SIG-M5 treated with dmso at 0.1 percent for 504 hours (cell line): ENCODE data around the gene AURKB.
A peak's percentile ranks its signal among the peaks of the same experiment; 100 is the strongest.

Experiments
- DNase-seq: peaks from one replicate; lab custom pipeline; 2025; ENCODE audit not compliant: unreplicated experiment; lab: John Stamatoyannopoulos, UW

Gene AURKB

GRCh38 chr17:8162997-8163977, 47.1 kb downstream of the AURKB start:
- no peak for DNase-seq

- DNase-seq, result peak; percentile 27
Observed at GRCh38 chr17:8162233-8162996, 48.0 kb downstream of the AURKB start, which contains the start of gene VAMP2. TSS of gene VAMP2 (minus strand) at chr17:8162948. CDS start at chr17:8162879, 69 bp downstream.

- no peak for DNase-seq
Observed at GRCh38 chr17:8161289-8162232, 48.8 kb downstream of the AURKB start.

DNA sequence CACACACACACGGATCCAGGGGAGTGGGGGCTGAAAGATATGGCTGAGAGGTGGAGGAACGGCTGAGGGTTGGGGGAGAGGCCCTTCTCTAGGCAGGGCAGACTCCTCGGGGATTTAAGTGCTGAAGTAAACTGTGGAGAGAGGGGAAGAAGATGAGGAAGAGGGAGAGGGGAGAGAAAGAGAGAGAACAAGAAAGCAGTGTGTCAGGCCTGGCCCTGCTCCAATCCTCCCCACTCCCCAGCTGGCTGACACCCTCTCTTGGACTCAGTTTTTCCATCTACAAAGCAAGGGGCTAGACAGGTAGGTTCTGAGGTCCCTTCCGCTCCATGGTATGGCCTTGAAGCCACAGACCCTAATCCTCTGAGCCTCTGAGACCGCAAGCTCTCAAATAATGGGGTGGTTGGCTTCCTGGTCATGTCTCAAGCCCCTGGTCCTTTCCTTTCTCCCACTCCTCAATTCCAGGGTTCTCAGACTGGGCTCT, 49.6 kb downstream of the AURKB start:
- no peak for DNase-seq

GRCh38 chr17:8160224-8160577, 50.2 kb downstream of the AURKB start:
- DNase-seq, result no peak

DNA sequence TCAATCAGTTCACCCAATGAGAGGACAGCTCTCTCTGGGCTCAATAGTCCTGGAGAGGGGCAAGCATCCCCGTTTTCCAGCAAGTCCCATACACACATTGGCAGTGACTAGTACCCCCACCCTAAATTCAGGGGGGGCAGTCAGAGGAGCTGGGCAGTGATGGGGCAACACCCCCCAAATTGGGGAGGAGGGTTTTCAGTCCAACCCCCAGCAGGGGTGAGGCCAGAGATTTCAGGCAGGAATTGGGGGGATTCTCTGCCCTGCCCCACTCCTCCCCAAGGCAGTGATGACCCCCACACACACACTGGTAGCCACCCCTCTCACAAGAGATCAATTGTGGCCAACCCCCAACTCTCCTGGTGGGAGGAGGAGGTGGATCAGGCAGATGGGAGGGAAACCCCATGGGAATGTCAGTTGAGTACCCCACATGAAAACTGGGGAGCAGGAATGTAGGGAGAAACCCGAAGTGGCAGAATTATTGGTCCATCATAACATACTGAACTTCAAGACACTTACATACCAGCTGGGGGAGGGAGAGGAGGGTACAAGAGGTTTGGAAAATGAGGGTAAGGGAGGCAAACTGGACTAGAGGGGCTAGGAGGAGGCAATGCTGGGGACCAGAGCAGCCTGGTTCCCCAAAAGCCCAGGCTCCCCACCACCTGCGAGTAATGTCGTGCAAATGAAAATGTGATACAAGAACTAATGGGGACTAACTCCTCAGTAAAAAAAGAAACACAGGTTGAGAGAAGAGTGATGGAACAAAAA, 50.7 kb downstream of the AURKB start:
- DNase-seq, result no peak

GRCh38 chr17:8159032-8159400, 51.4 kb downstream of the AURKB start:
- DNase-seq, result no peak

GRCh38 chr17:8158267-8159031, 51.9 kb downstream of the AURKB start:
- DNase-seq, result peak; percentile 91

GRCh38 chr17:8156246-8156992, 54.0 kb downstream of the AURKB start:
- peak; percentile 99 for DNase-seq

DNA sequence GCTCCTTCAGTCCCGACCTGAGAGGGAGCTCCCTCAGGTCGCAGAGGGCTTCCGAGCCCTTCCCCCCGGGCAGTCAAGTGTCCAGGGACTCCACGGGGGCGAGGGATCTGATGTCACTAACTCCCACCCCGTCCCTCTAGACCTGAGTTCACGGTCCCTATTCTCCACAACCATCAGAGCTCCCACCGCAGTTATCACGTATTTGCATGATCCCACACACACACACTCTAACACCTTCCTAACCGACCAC, 54.5 kb downstream of the AURKB start:
- no peak for DNase-seq

GRCh38 chr17:8155231-8155995, 55.0 kb downstream of the AURKB start:
- DNase-seq, result no peak
